IgD-negative memory B cell (primary cell): Measurements from ENCODE around the gene MOCOS. TPM values are rescaled to one million over a fixed set of nuclear protein-coding genes. Genes with fewer than 3 reads are reported as not detected.
"Not testable (repeated sequence)": the region's sequence is repeated elsewhere in the genome, so short reads cannot be mapped to it uniquely, and the experiment has no call there.

ENCODE experiments used
- H3K27ac Mint-ChIP-seq, 3 donors: one replicate each; pipeline ENCODE4 v1.8.0; 2020 to 2022; ENCODE audit warnings: mild to moderate bottlenecking in 3 of 3, mixed read lengths in 3 of 3, moderate library complexity in 1 of 3
- H3K27me3 Mint-ChIP-seq: one replicate; pipeline ENCODE4 v1.8.0; 2021; ENCODE audit warnings: mixed read lengths
- H3K36me3 Mint-ChIP-seq: one replicate; pipeline ENCODE4 v1.8.0; 2020; ENCODE audit warnings: mild to moderate bottlenecking, mixed read lengths
- H3K4me1 Mint-ChIP-seq, 3 donors: one replicate each; pipeline ENCODE4 v1.8.0; 2020 to 2022; ENCODE audit warnings: mixed read lengths in 3 of 3, mild to moderate bottlenecking in 1 of 3
- H3K4me3 Mint-ChIP-seq, 4 donors: one replicate each; pipeline ENCODE4 v1.8.0; 2020 to 2022; ENCODE audit warnings: mild to moderate bottlenecking in 4 of 4, mixed read lengths in 4 of 4, moderate library complexity in 3 of 4
- H3K9me3 Mint-ChIP-seq, 3 donors: one replicate each; pipeline ENCODE4 v1.8.0; 2020 to 2021; ENCODE audit warnings: mixed read lengths in 3 of 3, mild to moderate bottlenecking in 1 of 3
- polyA plus RNA-seq: library from polyadenylated mRNA; unstranded; fragments of 300-500 nt; fragmentation: Illumina TruSeq; gene quantifications from one replicate; pipeline ENCODE4 v1.2.3, GENCODE V29; 2021

MOCOS gene
- polyA plus RNA-seq, 1 donor from 2014 or later, result 0.13 TPM

GRCh38 chr18:36162981-36163380 is 24.3 kb upstream of the MOCOS start:
- peaks cover 3 to 11% (median 5%) of the 10 kb centered on the region in 3 donors for H3K4me1 Mint-ChIP-seq
- H3K4me3 Mint-ChIP-seq, result no peak overlapping the region
- H3K27ac Mint-ChIP-seq, result no peak overlapping the region
- H3K9me3 Mint-ChIP-seq, result no peaks in the 10 kb centered on the region
- no peaks in the 10 kb centered on the region for H3K27me3 Mint-ChIP-seq
- peaks cover 17% of the 10 kb centered on the region for H3K36me3 Mint-ChIP-seq

GRCh38 chr18:36167692-36168218 is 19.5 kb upstream of the MOCOS start:
- Mint-ChIP-seq H3K27ac (no peak overlapping the region), H3K27me3 (no peaks in the 10 kb centered on the region), H3K4me3 (no peak overlapping the region), H3K36me3 (peaks cover 9% of the 10 kb centered on the region), H3K4me1 (peaks cover 0 to 2% (median 0%) of the 10 kb centered on the region in 3 donors), H3K9me3 (no peaks in the 10 kb centered on the region)

GRCh38 chr18:36168296-36168695 is 19.0 kb upstream of the MOCOS start:
- H3K27me3 Mint-ChIP-seq, H3K36me3 Mint-ChIP-seq, H3K9me3 Mint-ChIP-seq, H3K4me3 Mint-ChIP-seq, H3K27ac Mint-ChIP-seq, H3K4me1 Mint-ChIP-seq: not testable (repeated sequence)

GRCh38 chr18:36169938-36170337 is 17.4 kb upstream of the MOCOS start:
- H3K27me3 Mint-ChIP-seq, result no peaks in the 10 kb centered on the region

GRCh38 chr18:36175481-36175880 is 11.8 kb upstream of the MOCOS start:
- Mint-ChIP-seq H3K27me3 (no peaks in the 10 kb centered on the region), H3K4me3 (no peak overlapping the region), H3K4me1 (peaks cover 10 to 20% (median 15%) of the 10 kb centered on the region in 3 donors), H3K9me3 (no peaks in the 10 kb centered on the region), H3K36me3 (peaks cover 3% of the 10 kb centered on the region), H3K27ac (no peak overlapping the region)

More at GRCh38 chr18:36169938-36170337, 17.4 kb upstream of the MOCOS start:
- Mint-ChIP-seq H3K4me3 (peak overlapping the region in 1 of 4 donors; percentile 63), H3K27ac (no peak overlapping the region), H3K9me3 (no peaks in the 10 kb centered on the region), H3K36me3 (peaks cover 9% of the 10 kb centered on the region), H3K4me1 (peaks cover 0 to 2% (median 0%) of the 10 kb centered on the region in 3 donors)

GRCh38 chr18:36176177-36176584 is 11.1 kb upstream of the MOCOS start:
- no peaks in the 10 kb centered on the region for H3K27me3 Mint-ChIP-seq
- H3K4me3 Mint-ChIP-seq, result no peak overlapping the region
- H3K4me1 Mint-ChIP-seq, result peaks cover 10 to 22% (median 18%) of the 10 kb centered on the region in 3 donors
- peaks cover 3% of the 10 kb centered on the region for H3K36me3 Mint-ChIP-seq
- no peaks in the 10 kb centered on the region for H3K9me3 Mint-ChIP-seq
- no peak overlapping the region for H3K27ac Mint-ChIP-seq

- Mint-ChIP-seq H3K36me3 (no peaks in the 10 kb centered on the region), H3K27me3 (no peaks in the 10 kb centered on the region), H3K27ac (peak overlapping the region in 2 of 3 donors; percentile 13 to 59), H3K9me3 (no peaks in the 10 kb centered on the region), H3K4me3 (no peak overlapping the region), H3K4me1 (peaks cover 10 to 22% (median 18%) of the 10 kb centered on the region in 3 donors)
These were observed 10.6 kb upstream of the MOCOS start for GRCh38 chr18:36176711-36177110.

- H3K27ac Mint-ChIP-seq, result peak overlapping the region in 2 of 3 donors; percentile 5 to 41
- H3K4me1 Mint-ChIP-seq, result peaks cover 10 to 22% (median 18%) of the 10 kb centered on the region in 3 donors
- no peaks in the 10 kb centered on the region for H3K36me3 Mint-ChIP-seq
- no peaks in the 10 kb centered on the region for H3K27me3 Mint-ChIP-seq
- H3K4me3 Mint-ChIP-seq, result no peak overlapping the region
- no peaks in the 10 kb centered on the region for H3K9me3 Mint-ChIP-seq
These were observed 9.4 kb upstream of the MOCOS start for GRCh38 chr18:36177913-36178312.

GRCh38 chr18:36179562-36180355 is 7.5 kb upstream of the MOCOS start:
- H3K4me1 Mint-ChIP-seq, result peaks cover 11 to 28% (median 18%) of the 10 kb centered on the region in 3 donors
- no peak overlapping the region for H3K4me3 Mint-ChIP-seq
- no peaks in the 10 kb centered on the region for H3K36me3 Mint-ChIP-seq

GRCh38 chr18:36181441-36181840 is 5.9 kb upstream of the MOCOS start:
- Mint-ChIP-seq H3K27ac (peak overlapping the region in 1 of 3 donors; percentile 82), H3K4me1 (peaks cover 11 to 40% (median 31%) of the 10 kb centered on the region in 3 donors), H3K27me3 (peaks cover 3% of the 10 kb centered on the region), H3K36me3 (no peaks in the 10 kb centered on the region), H3K4me3 (no peak overlapping the region), H3K9me3 (no peaks in the 10 kb centered on the region)

More at GRCh38 chr18:36179562-36180355, 7.5 kb upstream of the MOCOS start:
- Mint-ChIP-seq H3K27me3 (no peaks in the 10 kb centered on the region), H3K9me3 (no peaks in the 10 kb centered on the region), H3K27ac (peak overlapping the region in 2 of 3 donors; percentile 51 to 65)

- Mint-ChIP-seq H3K9me3 (no peaks in the 10 kb centered on the region), H3K27me3 (peaks cover 3% of the 10 kb centered on the region), H3K4me3 (no peak overlapping the region), H3K27ac (peak overlapping the region in 1 of 3 donors; percentile 82), H3K4me1 (peaks cover 11 to 40% (median 31%) of the 10 kb centered on the region in 3 donors), H3K36me3 (no peaks in the 10 kb centered on the region)
These were observed 5.3 kb upstream of the MOCOS start for GRCh38 chr18:36181898-36182506.

- H3K4me1 Mint-ChIP-seq, result peaks cover 16 to 40% (median 32%) of the 10 kb centered on the region in 3 donors
- peak overlapping the region in 1 of 3 donors; percentile 82 for H3K27ac Mint-ChIP-seq
These were observed 4.3 kb upstream of the MOCOS start for GRCh38 chr18:36183033-36183432.

GRCh38 chr18:36183987-36184386 is 3.3 kb upstream of the MOCOS start:
- H3K4me1 Mint-ChIP-seq, result peaks cover 16 to 41% (median 36%) of the 10 kb centered on the region in 3 donors

More at GRCh38 chr18:36183033-36183432, 4.3 kb upstream of the MOCOS start:
- peaks cover 5% of the 10 kb centered on the region for H3K27me3 Mint-ChIP-seq
- H3K36me3 Mint-ChIP-seq, result no peaks in the 10 kb centered on the region
- H3K9me3 Mint-ChIP-seq, result no peaks in the 10 kb centered on the region
- peak overlapping the region in 1 of 4 donors; percentile 15 for H3K4me3 Mint-ChIP-seq

GRCh38 chr18:36185157-36185556 is 2.1 kb upstream of the MOCOS start:
- Mint-ChIP-seq H3K4me3 (peak overlapping the region in 3 of 4 donors; percentile 76 to 90 (median 84)), H3K27ac (no peak overlapping the region), H3K36me3 (no peaks in the 10 kb centered on the region), H3K9me3 (no peaks in the 10 kb centered on the region), H3K27me3 (peaks cover 10% of the 10 kb centered on the region), H3K4me1 (peaks cover 9 to 34% (median 27%) of the 10 kb centered on the region in 3 donors)

More at GRCh38 chr18:36183987-36184386, 3.3 kb upstream of the MOCOS start:
- H3K4me3 Mint-ChIP-seq, result peak overlapping the region in 1 of 4 donors; percentile 76
- H3K27me3 Mint-ChIP-seq, result peaks cover 10% of the 10 kb centered on the region
- H3K36me3 Mint-ChIP-seq, result no peaks in the 10 kb centered on the region
- H3K27ac Mint-ChIP-seq, result peak overlapping the region in 1 of 3 donors; percentile 1
- no peaks in the 10 kb centered on the region for H3K9me3 Mint-ChIP-seq

- Mint-ChIP-seq H3K9me3 (no peaks in the 10 kb centered on the region), H3K27ac (no peak overlapping the region), H3K36me3 (peaks cover 1% of the 10 kb centered on the region), H3K4me1 (peaks cover 9 to 29% (median 22%) of the 10 kb centered on the region in 3 donors), H3K4me3 (peak overlapping the region; percentile 67 to 90 (median 80)), H3K27me3 (peaks cover 10% of the 10 kb centered on the region)
These were observed 1.3 kb upstream of the MOCOS start for GRCh38 chr18:36185901-36186460.
